MM.1S (cell line): ENCODE measurements around the gene GBA2.

Experiments used
- DNase-seq: peaks from one replicate; pipeline ENCODE4 v3.0.0-alpha.2; 2015
- H2AFZ ChIP-seq: fragments of 300-600 bp; sonication (generic); 2 replicates; pipeline ENCODE4 v1.6.0; 2016; ENCODE audit warnings: antibody characterized with exemption, low read length
- H3F3A ChIP-seq: fragments of 300-600 bp; sonication (generic); 2 replicates; pipeline ENCODE4 v1.6.1; 2016; ENCODE audit warnings: mild to moderate bottlenecking, antibody characterized with exemption, low read length, moderate library complexity, mixed read lengths; ENCODE audit not compliant: insufficient read depth
- H3K27ac ChIP-seq: fragments of 300-600 bp; sonication (generic); 2 replicates; pipeline ENCODE4 v1.5.1; 2016; ENCODE audit warnings: mild to moderate bottlenecking, low read length
- H3K27me3 ChIP-seq: fragments of 300-600 bp; sonication (generic); replicated peaks from 2 replicates; pipeline ENCODE4 v1.6.0; 2016; ENCODE audit warnings: low read length; ENCODE audit not compliant: insufficient read depth
- H3K36me3 ChIP-seq: fragments of 300-600 bp; sonication (generic); replicated peaks from 2 replicates; pipeline ENCODE4 v1.6.1; 2016; ENCODE audit warnings: mild to moderate bottlenecking, low read length, mixed read lengths; ENCODE audit not compliant: insufficient read depth
- H3K4me1 ChIP-seq: fragments of 300-600 bp; sonication (generic); 2 replicates; pipeline ENCODE4 v1.6.1; 2016; ENCODE audit warnings: low read length, mixed read lengths
- H3K4me2 ChIP-seq: fragments of 300-600 bp; sonication (generic); 2 replicates; pipeline ENCODE4 v1.6.0; 2016; ENCODE audit warnings: low read depth, low read length
- H3K4me3 ChIP-seq: fragments of 300-600 bp; sonication (generic); 2 replicates; pipeline ENCODE4 v1.5.1; 2016; ENCODE audit warnings: low read length, mixed read lengths
- H3K79me2 ChIP-seq: fragments of 300-600 bp; sonication (generic); 2 replicates; pipeline ENCODE4 v1.6.1; 2016; ENCODE audit warnings: mixed run types, low read length, mixed read lengths
- H3K9ac ChIP-seq: fragments of 300-600 bp; sonication (generic); 2 replicates; pipeline ENCODE4 v1.6.1; 2016; ENCODE audit warnings: low read length, mixed read lengths
- H3K9me2 ChIP-seq: fragments of 300-600 bp; sonication (generic); replicated peaks from 2 replicates; pipeline ENCODE4 v1.6.1; 2016; ENCODE audit warnings: mild to moderate bottlenecking, low read length, mixed read lengths; ENCODE audit not compliant: insufficient read depth
- H3K9me3 ChIP-seq: fragments of 300-600 bp; sonication (generic); replicated peaks from 2 replicates; pipeline ENCODE4 v1.6.1; 2016; ENCODE audit warnings: mild to moderate bottlenecking, low read length, mixed read lengths; ENCODE audit not compliant: insufficient read depth
- H4K20me1 ChIP-seq: fragments of 300-600 bp; sonication (generic); 2 replicates; pipeline ENCODE4 v1.6.1; 2016; ENCODE audit warnings: mild to moderate bottlenecking, low read length, moderate library complexity, mixed read lengths; ENCODE audit not compliant: insufficient read depth
- CTCF ChIP-seq: fragments of 300-600 bp; sonication (generic); IDR thresholded peaks from 2 replicates; pipeline ENCODE4 v1.5.1; 2016; ENCODE audit warnings: antibody characterized with exemption, low read length, mixed read lengths
- EZH2 ChIP-seq: fragments of 300-600 bp; sonication (generic); optimal IDR thresholded peaks from 2 replicates; pipeline ENCODE3; 2017; ENCODE audit warnings: low read depth, mild to moderate bottlenecking, antibody characterized with exemption, low read length, mixed read lengths
- EZH2phosphoT487 ChIP-seq: fragments of 300-600 bp; sonication (generic); IDR thresholded peaks from 2 replicates; pipeline ENCODE4 v1.6.1; 2018; ENCODE audit warnings: antibody characterized with exemption, low read length

Gene GBA2

GRCh38 chr9:35710818-35711500 lies 38.1 kb downstream of the GBA2 start:
- Histone ChIP-seq H4K20me1 (no peaks in the 10 kb centered on the region), H3K4me2 (no peak overlapping the region), H3K27me3 (no peaks in the 10 kb centered on the region), H3K27ac (no peak overlapping the region), H3K4me1 (no peaks in the 10 kb centered on the region), H3K36me3 (peaks cover 4% of the 10 kb centered on the region), H2AFZ (no peak overlapping the region), H3K9me2 (no peaks in the 10 kb centered on the region), H3K79me2 (no peaks in the 10 kb centered on the region), H3K9ac (no peak overlapping the region), H3F3A (no peaks in the 10 kb centered on the region), H3K9me3 (no peaks in the 10 kb centered on the region), H3K4me3 (no peak overlapping the region)
- no peak for DNase-seq
- TF ChIP-seq CTCF (no peak), EZH2phosphoT487 (no peak), EZH2 (no peak)

GRCh38 chr9:35708146-35708545 lies 40.9 kb downstream of the GBA2 start:
- DNase-seq = no peak
- Histone ChIP-seq H3K79me2 (no peaks in the 10 kb centered on the region), H3K4me2 (no peak overlapping the region), H3K4me1 (no peaks in the 10 kb centered on the region), H3F3A (no peaks in the 10 kb centered on the region), H4K20me1 (no peaks in the 10 kb centered on the region), H2AFZ (no peak overlapping the region), H3K27ac (no peak overlapping the region), H3K36me3 (peaks cover 2% of the 10 kb centered on the region), H3K9ac (no peak overlapping the region), H3K9me3 (no peaks in the 10 kb centered on the region), H3K9me2 (no peaks in the 10 kb centered on the region), H3K27me3 (no peaks in the 10 kb centered on the region), H3K4me3 (no peak overlapping the region)
- no peak for TF ChIP-seq EZH2
- no peak for TF ChIP-seq EZH2phosphoT487
- no peak for TF ChIP-seq CTCF

- no peak overlapping the region for H3K4me3 ChIP-seq
- H3K27me3 ChIP-seq = no peaks in the 10 kb centered on the region
- DNase-seq = no peak
- H4K20me1 ChIP-seq = no peaks in the 10 kb centered on the region
- TF ChIP-seq EZH2phosphoT487 (no peak), CTCF (no peak), EZH2 (no peak)
- no peaks in the 10 kb centered on the region for H3K9me3 ChIP-seq
- H3K9me2 ChIP-seq = no peaks in the 10 kb centered on the region
- no peak overlapping the region for H3K27ac ChIP-seq
- H3K36me3 ChIP-seq = peaks cover 2% of the 10 kb centered on the region
- H3K79me2 ChIP-seq = no peaks in the 10 kb centered on the region
- no peak overlapping the region for H3K4me2 ChIP-seq
- no peaks in the 10 kb centered on the region for H3K4me1 ChIP-seq
- no peak overlapping the region for H2AFZ ChIP-seq
- no peaks in the 10 kb centered on the region for H3F3A ChIP-seq
- no peak overlapping the region for H3K9ac ChIP-seq
Measured at GRCh38 chr9:35706951-35707350, 42.1 kb downstream of the GBA2 start.
